Astrocyte of the spinal cord (primary cell): ENCODE results near the gene ADGRV1.
"Not testable (repeated sequence)": the region's sequence is repeated elsewhere in the genome, so short reads cannot be mapped to it uniquely, and the experiment has no call there.

Experiments
- DNase-seq: peaks from one replicate; pipeline ENCODE4 v3.0.0; 2011; ENCODE audit warnings: low read depth, low spot score
- H3K4me3 ChIP-seq: 2 replicates; pipeline ENCODE4 v1.5.1; 2011; ENCODE audit warnings: low read depth, mild to moderate bottlenecking, low read length, moderate library complexity
- CTCF ChIP-seq: IDR thresholded peaks from 2 replicates; pipeline ENCODE4 v1.5.1; 2012; ENCODE audit warnings: low read depth, mild to moderate bottlenecking, low read length, inconsistent platforms
- in situ Hi-C: cut with HindIII; loops from 2 replicates; pipeline ENCODE4 v1.10.0; 2017; ENCODE audit warnings: low sequenced_read_pairs

Gene ADGRV1

GRCh38 chr5:91011029-91011428 lies 452.4 kb downstream of the ADGRV1 start:
- DNase-seq: no peak
- TF ChIP-seq CTCF: no peak
- in situ Hi-C loops: no loop called here

GRCh38 chr5:91012867-91013266 lies 454.3 kb downstream of the ADGRV1 start:
- in situ Hi-C loops, H3K4me3 ChIP-seq, DNase-seq: not testable (repeated sequence)

More at GRCh38 chr5:91011029-91011428, 452.4 kb downstream of the ADGRV1 start:
- H3K4me3 ChIP-seq: no peak overlapping the region

GRCh38 chr5:91016322-91016721 lies 457.7 kb downstream of the ADGRV1 start:
- no peak for TF ChIP-seq CTCF
- H3K4me3 ChIP-seq: no peak overlapping the region
- DNase-seq: no peak
- in situ Hi-C loops: no loop called here

GRCh38 chr5:91016954-91017700 lies 458.5 kb downstream of the ADGRV1 start:
- TF ChIP-seq CTCF: no peak
- H3K4me3 ChIP-seq: no peak overlapping the region
- in situ Hi-C loops: no loop called here
- peak; percentile 18 for DNase-seq

- H3K4me3 ChIP-seq: no peak overlapping the region
- DNase-seq: no peak
- in situ Hi-C loops: no loop called here
- no peak for TF ChIP-seq CTCF
These were observed 459.6 kb downstream of the ADGRV1 start for GRCh38 chr5:91018200-91018599.

GRCh38 chr5:91018712-91019371 lies 460.2 kb downstream of the ADGRV1 start:
- TF ChIP-seq CTCF: no peak
- no peak overlapping the region for H3K4me3 ChIP-seq
- DNase-seq: no peak
- in situ Hi-C loops: no loop called here

GRCh38 chr5:91020065-91020800 lies 461.6 kb downstream of the ADGRV1 start:
- in situ Hi-C loops: no loop called here
- no peak overlapping the region for H3K4me3 ChIP-seq
- TF ChIP-seq CTCF: no peak
- DNase-seq: peak; percentile 18
